MCF 10A (cell line): ENCODE results near the gene DHRS11. TPM values are rescaled to one million over a fixed set of nuclear protein-coding genes. Genes with fewer than 3 reads are reported as not detected.
A peak's percentile ranks its signal among the peaks of the same experiment; 100 is the strongest.

ENCODE experiments used
- BruUV-seq: library from RNA; stranded (reverse); fragments of 400-500 nt; replicated peaks from 2 replicates; lab custom pipeline; 2021; lab: Mats Ljungman, UMichigan
- CTCF ChIA-PET: fragments of 300-600 bp; sonication (Branson Sonifier 250); formaldehyde crosslinking; extraction: SDS; loops from one replicate; lab custom pipeline; 2021; ENCODE audit warnings: antibody characterized with exemption, inconsistent platforms; lab: Yijun Ruan, JAX
- POLR2A ChIA-PET: fragments of 300-600, 350-650 bp; sonication (Branson Sonifier 250); formaldehyde crosslinking; extraction: SDS; loops from one replicate; lab custom pipeline; 2020; ENCODE audit warnings: antibody characterized with exemption, inconsistent platforms; lab: Yijun Ruan, JAX
- DNase-seq: peaks from one replicate; pipeline ENCODE4 v3.0.0-alpha.2; 2018; ENCODE audit not compliant: unreplicated experiment
- H3K27ac Mint-ChIP-seq: one replicate; pipeline ENCODE4 v1.8.0; 2022; ENCODE audit warnings: mild to moderate bottlenecking, low read depth, mixed read lengths; ENCODE audit not compliant: unreplicated experiment
- H3K27me3 Mint-ChIP-seq: one replicate; pipeline ENCODE4 v1.8.0; 2022; ENCODE audit warnings: mixed read lengths; ENCODE audit not compliant: insufficient read depth, unreplicated experiment
- H3K36me3 Mint-ChIP-seq: one replicate; pipeline ENCODE4 v1.8.0; 2022; ENCODE audit warnings: mild to moderate bottlenecking, moderate library complexity, mixed read lengths; ENCODE audit not compliant: insufficient read depth, unreplicated experiment
- H3K4me1 Mint-ChIP-seq: one replicate; pipeline ENCODE4 v1.8.0; 2022; ENCODE audit warnings: mixed read lengths; ENCODE audit not compliant: insufficient read depth, unreplicated experiment
- H3K4me3 Mint-ChIP-seq: one replicate; pipeline ENCODE4 v1.8.0; 2022; ENCODE audit warnings: mild to moderate bottlenecking, moderate library complexity, mixed read lengths; ENCODE audit not compliant: unreplicated experiment
- H3K9me3 Mint-ChIP-seq: one replicate; pipeline ENCODE4 v1.8.0; 2022; ENCODE audit warnings: mixed read lengths; ENCODE audit not compliant: unreplicated experiment
- CTCF ChIP-seq: fragments of 200-600 bp; IDR thresholded peaks from one replicate; pipeline ENCODE4 v1.8.0; 2022; ENCODE audit warnings: antibody characterized with exemption, mild to moderate bottlenecking; ENCODE audit not compliant: unreplicated experiment
- intact Hi-C: fragments of 100-400 bp; cut with micrococcal nuclease; formaldehyde crosslinking; loops from 2 replicates; pipeline ENCODE4 v1.14.1; 2022
- total RNA-seq: library from RNA; stranded (reverse); gene quantifications from 2 replicates; pipeline ENCODE4 v1.2.3, GENCODE V29; 2022

The DHRS11 gene
- total RNA-seq, 1 experiment from 2014 or later, result 14.7 TPM

GRCh38 chr17:36553459-36553858 is 38.2 kb upstream of the DHRS11 start:
- no peak for DNase-seq
- no peaks in the 10 kb centered on the region for H3K9me3 Mint-ChIP-seq
- TF ChIP-seq CTCF, result no peak
- BruUV-seq, result no TSS peak
- H3K36me3 Mint-ChIP-seq, result peaks cover 73% of the 10 kb centered on the region
- ChIA-PET CTCF (interaction anchor here (0.6 kb wide), 1 partner anchor 21 kb away, joined by 3 read pairs; no protein-coding TSS in a partner anchor), POLR2A (interaction anchor here (1.7 kb wide), 1 partner anchor 9 kb away, joined by 10 read pairs; the partner anchor contains the start of gene GGNBP2)
- H3K4me3 Mint-ChIP-seq, result no peak overlapping the region
- no peak overlapping the region for H3K27ac Mint-ChIP-seq
- H3K4me1 Mint-ChIP-seq, result peaks cover 21% of the 10 kb centered on the region
- intact Hi-C loops, result loop anchor here (2.0 kb wide), 1 partner anchor 37 kb away; the partner anchor contains the start of gene DHRS11
- H3K27me3 Mint-ChIP-seq, result no peaks in the 10 kb centered on the region

GRCh38 chr17:36566081-36566480 is 25.6 kb upstream of the DHRS11 start:
- POLR2A ChIA-PET, result interaction anchor here (0.8 to 2.0 kb wide), 3 partner anchors 14 to 20 kb away, joined by 3 to 11 read pairs (median 5); no protein-coding TSS in a partner anchor

GRCh38 chr17:36575028-36575427 is 16.7 kb upstream of the DHRS11 start:
- Mint-ChIP-seq H3K4me3 (no peak overlapping the region), H3K9me3 (no peaks in the 10 kb centered on the region), H3K36me3 (peaks cover 79% of the 10 kb centered on the region), H3K27me3 (no peaks in the 10 kb centered on the region), H3K27ac (no peak overlapping the region), H3K4me1 (peaks cover 13% of the 10 kb centered on the region)
- DNase-seq, result no peak
- intact Hi-C loops, result no loop called here
- ChIA-PET POLR2A (interaction anchor here (1.0 kb wide), 1 partner anchor 29 kb away, joined by 3 read pairs; no protein-coding TSS in a partner anchor), CTCF (interaction anchor here (0.6 kb wide), 1 partner anchor 22 kb away, joined by 3 read pairs; no protein-coding TSS in a partner anchor)
- no peak for TF ChIP-seq CTCF
- BruUV-seq, result no TSS peak

More at GRCh38 chr17:36566081-36566480, 25.6 kb upstream of the DHRS11 start:
- no peaks in the 10 kb centered on the region for H3K9me3 Mint-ChIP-seq
- TF ChIP-seq CTCF, result no peak
- H3K36me3 Mint-ChIP-seq, result peaks cover 95% of the 10 kb centered on the region
- DNase-seq, result no peak
- BruUV-seq, result no TSS peak
- peak overlapping the region; percentile 59 for H3K27ac Mint-ChIP-seq
- CTCF ChIA-PET, result interaction anchor here (0.6 to 1.5 kb wide), 2 partner anchors 8 to 20 kb away, joined by 3 to 4 read pairs; no protein-coding TSS in a partner anchor
- no peaks in the 10 kb centered on the region for H3K4me1 Mint-ChIP-seq
- intact Hi-C loops, result no loop called here
- H3K4me3 Mint-ChIP-seq, result no peak overlapping the region
- H3K27me3 Mint-ChIP-seq, result no peaks in the 10 kb centered on the region

- no peaks in the 10 kb centered on the region for H3K9me3 Mint-ChIP-seq
- BruUV-seq, result no TSS peak
- CTCF ChIA-PET, result interaction anchor here (0.9 to 1.5 kb wide), 2 partner anchors 25 to 39 kb away, joined by 3 to 5 read pairs; no protein-coding TSS in a partner anchor
- H3K4me1 Mint-ChIP-seq, result peaks cover 13% of the 10 kb centered on the region
- POLR2A ChIA-PET, result no interaction called here
- DNase-seq, result no peak
- peaks cover 80% of the 10 kb centered on the region for H3K36me3 Mint-ChIP-seq
- intact Hi-C loops, result no loop called here
- no peak for TF ChIP-seq CTCF
- H3K27ac Mint-ChIP-seq, result no peak overlapping the region
- H3K4me3 Mint-ChIP-seq, result no peak overlapping the region
- no peaks in the 10 kb centered on the region for H3K27me3 Mint-ChIP-seq
These were observed 14.9 kb upstream of the DHRS11 start for GRCh38 chr17:36576793-36577192.
